Skin epidermis (tissue), 12 donors: Measurements from ENCODE around the gene PBX3.

ENCODE experiments used
- H3K27ac ChIP-seq, 21 experiments: fragments of 200-600 bp; sonication (generic) in 11 of 21; one replicate each; pipeline ENCODE4 v1.5.0; 2020; ENCODE audit warnings: mild to moderate bottlenecking in 3 of 21, inconsistent platforms in 2 of 21, moderate library complexity in 2 of 21
- H3K4me3 ChIP-seq, 7 experiments: fragments of 200-600 bp; sonication (generic) in 2 of 7; one replicate each; pipeline ENCODE4 v1.5.0; 2020; ENCODE audit warnings: inconsistent platforms in 2 of 7, mild to moderate bottlenecking in 2 of 7, moderate library complexity in 1 of 7

Gene PBX3

DNA sequence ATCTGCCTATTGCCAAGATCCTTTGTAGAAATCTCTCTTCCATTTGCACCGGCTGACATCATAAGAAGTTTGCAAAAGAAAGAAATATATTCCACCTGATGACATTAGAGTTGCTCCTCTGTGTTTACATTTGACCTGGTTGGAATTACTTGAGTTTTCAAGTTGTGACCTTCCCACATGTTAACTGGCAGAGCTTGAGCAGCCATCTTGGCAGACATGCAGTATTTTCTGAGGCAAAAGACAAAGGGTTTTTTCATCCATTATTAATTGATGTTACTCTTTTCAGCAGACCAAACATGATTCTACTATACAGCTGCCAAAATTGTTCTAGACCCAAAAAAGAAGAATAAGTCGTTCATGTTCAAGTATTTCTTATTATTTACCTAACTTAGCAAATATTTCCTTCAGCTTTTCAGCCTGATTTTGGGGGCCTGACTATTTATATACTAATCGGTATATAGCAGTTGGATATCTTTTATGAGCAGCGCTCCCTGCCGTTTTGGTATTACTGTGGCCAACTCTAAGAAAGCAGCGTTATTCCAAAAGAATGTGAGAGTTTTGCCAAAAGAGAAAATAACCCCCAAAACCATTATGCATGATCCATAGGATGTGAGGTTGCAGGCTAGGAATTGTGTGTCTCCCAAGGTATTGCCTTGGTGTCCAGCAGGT lies 212.9 kb downstream of the PBX3 start:
- Histone ChIP-seq H3K27ac (no peak overlapping the region), H3K4me3 (no peak overlapping the region)

DNA sequence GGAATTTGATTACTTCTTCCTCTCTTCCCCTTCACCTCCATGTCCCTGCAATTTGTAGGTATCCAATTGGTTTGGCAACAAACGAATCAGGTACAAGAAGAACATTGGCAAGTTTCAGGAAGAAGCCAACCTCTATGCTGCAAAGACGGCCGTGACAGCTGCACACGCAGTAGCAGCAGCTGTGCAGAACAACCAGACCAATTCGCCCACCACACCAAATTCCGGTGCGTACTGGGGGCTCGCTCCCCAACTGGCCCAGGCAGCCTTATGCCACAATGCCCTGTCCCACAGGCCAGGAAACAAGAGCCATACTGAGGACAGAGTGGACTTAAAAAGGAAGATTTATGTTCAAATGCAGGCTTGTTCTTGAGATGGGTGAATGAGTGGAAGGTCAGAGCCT lies 213.5 kb downstream of the PBX3 start:
- H3K27ac ChIP-seq: no peak overlapping the region

DNA sequence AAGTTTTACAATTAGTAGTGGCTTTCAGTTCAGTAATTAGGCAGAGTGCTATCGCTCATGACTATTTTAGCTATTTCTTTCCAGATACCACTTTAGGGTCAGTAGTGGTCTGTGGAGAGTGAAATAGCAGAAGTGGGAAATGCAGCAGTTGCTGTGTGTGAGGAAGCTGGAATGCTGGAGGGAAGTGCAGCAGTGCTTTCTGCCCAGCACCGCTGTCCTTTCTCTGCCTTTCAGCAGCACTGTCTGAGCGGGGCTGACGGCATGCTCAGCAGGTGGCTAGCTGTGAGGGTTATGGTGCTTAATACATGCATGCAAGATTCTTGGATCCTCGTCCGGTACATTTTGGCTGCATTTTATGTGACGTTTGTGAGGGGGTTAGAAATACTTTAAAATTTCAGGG lies 213.9 kb downstream of the PBX3 start:
- Histone ChIP-seq H3K27ac (peak overlapping the region in 1 of 21 experiments; percentile 30), H3K4me3 (no peak overlapping the region)

More for the DNA sequence above, 213.5 kb downstream of the PBX3 start:
- no peak overlapping the region for H3K4me3 ChIP-seq

DNA sequence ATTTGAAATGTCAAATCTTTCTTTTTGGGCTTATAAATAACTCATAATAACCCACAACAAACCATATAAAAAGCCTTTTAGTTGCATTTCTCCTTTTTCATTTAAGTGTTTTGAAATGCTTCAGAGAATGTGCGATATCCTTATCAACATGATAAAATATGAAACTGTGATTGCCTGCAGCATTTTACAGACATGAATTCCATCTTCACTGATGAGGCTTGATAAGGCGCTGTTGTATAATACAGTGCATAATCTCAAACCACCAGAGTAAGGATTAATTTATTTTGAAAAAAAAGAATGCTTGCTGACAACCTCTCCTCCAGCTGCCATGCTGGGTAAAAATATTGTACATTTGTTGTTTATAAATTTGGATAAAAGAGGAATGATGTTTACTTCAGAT lies 216.8 kb downstream of the PBX3 start:
- Histone ChIP-seq H3K4me3 (no peak overlapping the region), H3K27ac (no peak overlapping the region)

DNA sequence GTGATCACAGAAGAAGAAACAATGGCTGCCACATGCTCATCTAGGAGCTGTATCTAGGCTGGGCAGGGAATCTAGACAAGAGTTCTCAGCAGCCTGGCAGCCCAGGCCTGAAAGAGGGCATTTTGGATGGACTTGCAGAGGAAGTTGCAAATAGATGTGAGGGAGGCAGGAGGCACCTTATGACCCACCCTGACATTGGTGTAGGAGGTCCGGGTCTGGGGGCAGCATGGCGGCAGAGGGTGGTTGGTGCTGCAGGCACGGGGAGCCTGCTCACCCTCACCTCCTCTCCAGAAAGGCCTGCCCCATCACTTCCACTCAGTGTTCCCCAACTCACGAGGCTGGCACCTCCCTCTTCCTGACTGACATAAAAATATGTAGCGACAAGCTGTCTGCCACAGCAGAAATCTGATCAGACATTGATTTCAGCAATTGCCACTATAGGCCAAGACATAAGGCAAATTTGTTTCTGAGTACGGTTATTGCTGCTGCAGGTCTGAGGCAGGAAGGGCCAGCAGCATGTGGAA lies 217.6 kb downstream of the PBX3 start:
- no peak overlapping the region for H3K27ac ChIP-seq
- no peak overlapping the region for H3K4me3 ChIP-seq

DNA sequence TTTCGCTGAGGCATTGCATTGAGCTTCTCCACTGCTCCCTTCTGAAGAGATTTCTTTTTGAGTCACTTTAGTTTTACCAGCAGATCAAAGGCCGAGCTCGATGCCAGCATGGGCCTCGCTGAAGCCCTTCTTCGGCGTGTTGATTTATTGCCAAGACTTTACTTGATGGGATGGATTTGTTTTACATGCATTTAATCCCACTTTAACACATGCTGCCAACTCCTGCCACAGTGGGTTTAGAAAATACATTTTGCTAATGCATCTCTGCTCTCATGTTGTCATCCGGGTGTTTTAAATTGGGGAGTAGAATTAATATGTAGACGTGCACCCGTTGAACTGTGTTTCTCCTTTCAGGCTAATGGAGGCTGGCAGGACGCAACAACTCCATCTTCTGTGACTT lies 218.3 kb downstream of the PBX3 start:
- no peak overlapping the region for H3K27ac ChIP-seq
- H3K4me3 ChIP-seq: no peak overlapping the region

DNA sequence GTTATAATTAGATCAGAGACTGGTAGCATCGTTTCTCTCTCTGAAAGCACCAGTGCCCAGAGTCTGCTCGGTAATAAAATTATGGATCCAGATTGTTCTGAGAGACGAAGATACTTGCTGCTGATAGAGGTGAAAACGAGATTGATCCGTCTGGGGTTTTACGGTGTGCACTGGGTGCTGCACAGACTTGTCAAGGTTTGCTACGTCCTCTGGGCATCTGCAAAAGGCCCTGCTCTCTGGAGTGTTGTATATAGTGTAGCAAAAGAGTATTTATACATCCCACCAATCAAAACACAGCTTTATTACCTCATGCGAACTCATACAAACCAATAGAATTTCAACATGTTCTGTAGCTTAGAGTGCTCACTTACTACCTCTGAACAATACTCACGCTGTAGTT lies 219.3 kb downstream of the PBX3 start:
- H3K4me3 ChIP-seq: no peak overlapping the region
- H3K27ac ChIP-seq: no peak overlapping the region

DNA sequence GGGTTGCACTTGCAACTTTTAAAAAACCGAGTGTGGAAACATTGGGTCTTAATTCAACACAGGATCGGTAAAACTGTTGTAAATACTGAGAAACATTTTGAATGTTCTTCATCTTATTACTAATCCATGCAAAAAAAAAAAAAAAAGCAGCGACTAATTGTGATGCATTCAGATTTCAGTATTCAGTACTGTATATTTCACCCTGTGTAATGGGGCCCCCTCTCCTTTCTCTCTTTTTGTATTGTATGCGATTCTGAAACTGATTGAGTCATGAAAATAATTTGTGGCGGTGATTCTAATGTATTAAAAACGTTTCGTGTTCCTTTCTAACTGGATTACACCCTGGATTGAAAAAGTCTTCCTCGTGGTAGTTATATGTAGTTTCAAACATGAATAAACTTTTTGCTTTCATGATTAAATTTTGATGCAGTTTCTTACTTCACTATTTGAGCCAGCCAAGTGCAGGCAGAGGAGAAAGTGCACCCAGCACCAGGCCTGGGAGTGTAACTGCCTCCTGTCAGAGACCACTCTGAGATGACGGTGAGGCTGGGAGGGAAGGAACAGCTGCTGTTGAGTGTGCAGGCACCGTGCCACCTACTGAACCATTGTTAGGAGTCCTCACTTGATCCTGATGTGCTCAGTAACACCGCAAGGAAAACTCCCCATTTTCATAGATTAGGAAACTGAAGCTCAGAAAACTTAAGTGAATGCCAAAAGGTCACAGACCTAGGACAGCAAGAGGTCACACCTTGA lies 220.0 kb downstream of the PBX3 start:
- no peak overlapping the region for H3K27ac ChIP-seq
- no peak overlapping the region for H3K4me3 ChIP-seq

DNA sequence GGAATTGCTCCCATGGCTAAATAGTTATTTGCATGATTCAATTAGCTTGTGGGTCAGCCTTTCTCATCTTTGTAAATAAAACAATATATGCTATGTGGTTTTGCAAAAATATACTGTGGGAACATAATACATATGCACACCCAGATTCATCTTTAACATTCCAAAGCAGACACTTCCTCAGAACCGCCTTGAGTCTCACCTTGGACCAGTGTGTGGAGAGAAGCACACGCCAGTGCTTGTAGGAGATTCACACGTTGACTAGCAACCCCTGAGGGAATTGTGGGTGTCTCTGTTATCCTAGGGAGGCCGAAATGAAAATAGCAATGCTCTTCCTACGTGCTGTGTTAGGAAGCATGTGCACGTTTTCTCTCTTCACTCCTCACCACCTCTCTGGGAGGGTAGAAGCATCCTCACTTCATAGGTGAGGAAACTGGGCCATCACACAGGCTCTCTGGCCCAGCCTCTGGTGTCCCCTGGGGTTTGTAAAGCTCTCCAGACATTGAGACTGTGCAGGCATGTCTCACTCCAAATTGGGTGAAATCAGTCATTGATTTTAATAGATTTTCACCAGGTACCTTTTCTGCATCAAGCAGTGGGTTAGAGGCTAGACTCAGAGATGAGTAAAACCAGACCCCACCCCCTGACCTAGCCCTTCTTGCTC lies 221.7 kb downstream of the PBX3 start:
- H3K27ac ChIP-seq: no peak overlapping the region
- H3K4me3 ChIP-seq: no peak overlapping the region

DNA sequence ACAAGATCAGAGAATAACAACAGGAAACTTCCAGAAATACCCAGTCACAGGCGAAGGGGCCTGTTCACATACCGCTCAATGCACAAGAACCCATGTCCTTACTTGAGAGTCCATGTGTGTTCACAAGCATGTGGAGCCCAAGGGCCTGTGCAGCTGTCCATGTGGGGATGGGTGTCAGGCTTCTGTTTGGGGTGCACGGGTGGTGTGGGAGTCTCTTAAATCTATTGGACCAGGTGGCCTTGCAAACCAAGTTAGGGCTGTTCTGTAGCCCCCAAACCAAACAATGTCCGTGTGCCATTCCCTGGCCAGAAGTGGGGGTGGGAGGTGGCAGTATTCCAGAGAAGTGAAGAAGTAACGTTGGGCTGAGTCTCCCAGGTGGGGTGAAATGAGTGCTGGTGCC lies 222.3 kb downstream of the PBX3 start:
- no peak overlapping the region for H3K27ac ChIP-seq
- no peak overlapping the region for H3K4me3 ChIP-seq

DNA sequence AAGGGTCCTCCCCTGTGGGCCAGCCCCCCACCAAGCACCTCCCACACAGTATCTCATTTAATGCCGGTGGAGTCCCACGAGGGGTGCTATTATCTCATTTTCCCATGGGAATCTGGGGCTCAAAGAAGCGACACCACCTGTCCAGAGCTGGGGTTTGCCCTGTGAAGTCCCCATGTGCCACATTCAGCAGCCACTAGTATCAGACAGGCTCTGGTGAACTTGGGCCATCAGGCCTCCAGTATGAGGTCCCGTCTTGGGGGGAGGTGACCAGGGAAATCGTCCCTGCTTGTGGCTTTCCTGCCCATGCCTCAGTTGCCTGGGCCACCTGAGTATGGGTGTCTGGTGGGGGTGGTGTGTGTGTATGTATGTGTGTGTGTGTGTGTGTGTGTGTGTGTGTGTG lies 222.7 kb downstream of the PBX3 start:
- H3K4me3 ChIP-seq: no peak overlapping the region
- H3K27ac ChIP-seq: no peak overlapping the region

DNA sequence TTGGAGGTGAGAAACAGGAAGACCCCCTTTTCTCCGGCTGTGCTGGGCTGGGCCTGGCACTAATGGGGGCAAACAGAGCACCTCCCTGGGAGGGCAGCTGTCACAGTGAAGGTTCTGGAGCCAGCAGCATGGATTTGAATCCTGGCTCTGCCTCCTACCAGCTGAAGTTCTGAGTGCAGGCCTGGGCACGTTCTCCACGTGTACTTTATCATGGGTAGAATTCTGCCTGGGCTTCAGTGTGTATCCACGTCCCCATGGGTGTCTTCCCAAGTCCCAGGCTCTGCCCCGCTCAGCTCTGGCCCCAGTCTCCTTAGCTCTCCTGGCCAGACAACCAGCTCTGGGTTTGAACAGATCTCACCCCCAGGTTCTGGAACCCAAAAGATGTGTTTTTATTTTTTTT lies 223.2 kb downstream of the PBX3 start:
- Histone ChIP-seq H3K4me3 (no peak overlapping the region), H3K27ac (no peak overlapping the region)

DNA sequence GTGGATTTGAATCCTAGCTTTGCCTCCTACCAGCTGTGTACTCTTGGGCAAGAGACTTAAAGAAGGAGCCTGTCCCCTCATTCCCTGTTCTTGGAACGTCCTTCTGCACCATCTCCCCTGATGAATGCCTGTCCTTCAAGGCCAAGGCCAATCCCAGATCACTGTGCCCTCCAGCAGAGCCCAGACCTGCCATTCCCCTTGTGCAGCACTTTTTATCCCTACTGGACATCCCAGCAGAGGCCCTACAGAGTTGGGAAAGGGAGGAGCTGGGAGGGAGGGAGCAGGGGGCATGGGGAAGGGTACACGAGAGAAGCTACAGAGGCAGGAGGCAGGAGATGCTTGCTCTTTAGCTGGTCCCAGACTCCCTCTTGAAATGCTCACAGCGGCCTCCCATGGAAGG lies 223.9 kb downstream of the PBX3 start:
- Histone ChIP-seq H3K27ac (no peak overlapping the region), H3K4me3 (no peak overlapping the region)

DNA sequence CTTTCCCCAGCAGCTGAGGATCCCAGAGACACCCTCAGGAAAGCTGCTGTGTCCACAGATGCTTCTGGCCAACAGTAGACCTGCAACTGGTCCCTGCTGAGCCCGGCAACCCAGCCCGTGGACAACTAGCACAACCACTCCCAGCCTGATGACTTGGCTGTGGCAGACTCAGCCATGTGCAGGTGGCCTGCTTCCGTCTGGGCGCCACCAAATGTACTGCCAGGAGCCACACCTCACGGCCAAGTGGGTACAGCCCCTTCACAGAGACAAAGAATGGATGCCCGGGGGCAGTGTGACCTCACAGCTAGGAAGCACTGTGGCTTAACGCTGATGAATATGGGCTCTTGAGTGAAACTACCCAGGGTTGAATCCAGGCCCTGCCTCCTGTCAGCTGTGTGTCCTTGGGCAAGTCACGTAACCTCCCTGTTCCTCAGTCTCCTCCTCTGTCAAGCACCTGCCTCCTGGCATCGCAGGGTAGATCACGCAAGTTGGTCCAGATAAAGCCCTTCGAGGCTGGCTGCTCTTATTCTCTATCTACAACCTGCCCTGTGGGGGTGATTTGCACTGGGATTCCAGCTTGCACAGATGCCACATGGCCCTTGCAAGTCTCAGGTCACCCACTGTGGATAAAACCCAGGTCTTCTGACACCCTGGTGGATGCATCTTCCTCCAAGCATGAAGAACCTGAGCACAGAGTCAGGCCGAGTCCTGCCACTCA lies 225.0 kb downstream of the PBX3 start:
- Histone ChIP-seq H3K4me3 (no peak overlapping the region), H3K27ac (no peak overlapping the region)

DNA sequence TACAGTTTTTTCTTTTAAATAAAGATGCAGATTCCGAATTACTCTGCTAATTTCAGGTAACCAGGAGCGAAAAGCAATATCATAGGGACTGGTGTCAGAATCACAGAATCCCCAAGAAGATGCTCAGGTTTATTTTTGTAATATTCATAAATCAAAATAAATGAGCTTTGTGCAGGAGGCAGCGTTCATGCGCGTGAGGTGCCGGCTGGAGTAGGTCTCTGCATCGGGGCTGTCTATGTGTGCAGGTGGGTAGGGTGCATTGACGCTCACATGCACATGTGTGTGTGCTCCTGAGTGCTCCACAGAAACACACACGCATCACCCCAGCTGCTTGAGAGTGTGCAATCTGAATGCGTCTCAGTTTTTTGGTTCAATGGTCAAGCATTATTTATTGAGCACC lies 226.4 kb downstream of the PBX3 start:
- no peak overlapping the region for H3K4me3 ChIP-seq
- no peak overlapping the region for H3K27ac ChIP-seq

DNA sequence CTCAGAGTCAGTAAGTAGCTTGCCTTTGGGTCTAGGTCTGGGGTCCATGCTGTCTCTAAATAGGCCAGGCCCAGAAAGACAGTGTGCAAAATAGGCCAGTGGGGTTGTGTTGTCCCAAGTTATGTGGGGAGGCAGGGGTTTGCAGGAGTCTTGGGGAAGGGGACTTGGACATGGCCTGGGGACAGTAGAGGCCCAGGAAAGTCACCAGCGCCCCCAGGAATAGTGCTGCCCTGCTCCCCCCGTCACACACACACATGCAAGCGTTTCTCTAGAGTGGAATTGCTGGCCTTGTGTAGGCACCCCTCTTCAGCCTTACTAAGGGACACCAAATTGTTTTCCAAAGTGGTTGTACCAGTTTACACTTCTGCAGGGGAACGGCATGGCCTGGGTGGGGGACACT lies 227.5 kb downstream of the PBX3 start:
- H3K27ac ChIP-seq: no peak overlapping the region
- H3K4me3 ChIP-seq: no peak overlapping the region

DNA sequence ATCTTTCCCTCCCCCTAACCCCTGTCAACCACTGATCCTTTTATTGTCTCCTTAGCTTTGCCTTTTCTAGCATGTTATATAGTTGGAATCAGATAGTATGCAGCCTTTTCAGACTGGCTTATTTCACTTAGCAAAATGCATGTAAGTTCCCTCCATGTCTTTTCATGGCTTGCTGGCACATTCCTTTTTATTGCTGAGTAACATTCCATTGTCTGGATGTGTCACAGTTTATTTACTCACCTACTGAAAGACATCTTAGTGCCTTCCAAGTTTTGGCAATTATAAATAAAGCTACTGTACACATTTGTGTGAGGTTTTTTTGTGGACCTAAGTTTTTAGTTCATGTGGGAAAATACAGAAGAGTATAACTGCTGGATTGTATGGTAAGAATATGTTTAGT lies 230.1 kb downstream of the PBX3 start:
- Histone ChIP-seq H3K4me3 (no peak overlapping the region), H3K27ac (no peak overlapping the region)

DNA sequence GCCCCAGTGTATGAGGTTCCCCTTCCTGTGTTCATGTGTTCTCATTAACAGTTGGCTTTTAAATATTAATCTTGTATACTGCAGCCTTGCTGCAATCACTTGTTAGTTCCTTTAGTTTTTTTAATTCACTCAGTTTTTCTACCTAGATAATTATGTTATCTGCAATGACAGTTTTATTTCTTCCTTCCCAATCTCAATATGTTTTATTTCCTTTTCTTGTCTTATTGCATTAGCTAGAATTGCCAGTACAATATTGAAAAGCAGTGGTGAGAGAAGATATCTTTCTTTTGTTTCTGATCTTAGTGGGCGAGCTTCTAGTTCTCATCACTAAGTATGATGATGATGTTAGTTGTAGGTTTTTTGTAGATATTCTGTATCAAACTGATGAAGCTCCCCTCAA lies 232.2 kb downstream of the PBX3 start:
- H3K4me3 ChIP-seq: no peak overlapping the region
- no peak overlapping the region for H3K27ac ChIP-seq

DNA sequence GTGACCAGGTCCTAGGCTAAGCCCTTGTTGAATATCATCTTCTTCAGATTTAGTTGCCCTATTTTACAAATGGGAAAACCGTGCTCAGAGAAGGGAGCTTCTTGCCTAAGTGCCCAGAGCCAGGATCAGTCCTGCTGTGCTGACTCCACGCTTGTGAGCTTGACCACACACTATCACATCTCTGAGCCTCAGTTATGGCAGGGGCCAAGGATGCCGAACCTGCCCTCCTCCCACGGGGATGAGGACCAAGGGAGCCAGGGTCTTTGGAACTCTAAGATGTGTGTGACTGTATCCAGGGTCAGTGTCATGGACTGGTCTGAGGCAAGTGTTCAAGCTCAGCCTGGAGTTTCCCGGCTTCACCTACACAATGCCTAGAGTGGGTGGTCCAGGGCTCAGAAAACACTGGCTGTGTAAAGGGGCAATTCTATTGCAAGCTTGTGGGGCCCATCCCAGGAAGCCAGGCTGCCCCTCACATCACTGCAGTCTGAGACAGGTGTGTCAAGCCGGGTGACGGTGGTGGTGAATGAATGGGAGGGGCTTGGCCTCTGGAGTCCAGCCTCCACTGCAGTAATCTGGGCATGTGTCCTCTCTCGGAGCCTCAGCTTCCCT lies 235.7 kb downstream of the PBX3 start:
- H3K27ac ChIP-seq: no peak overlapping the region
- no peak overlapping the region for H3K4me3 ChIP-seq

DNA sequence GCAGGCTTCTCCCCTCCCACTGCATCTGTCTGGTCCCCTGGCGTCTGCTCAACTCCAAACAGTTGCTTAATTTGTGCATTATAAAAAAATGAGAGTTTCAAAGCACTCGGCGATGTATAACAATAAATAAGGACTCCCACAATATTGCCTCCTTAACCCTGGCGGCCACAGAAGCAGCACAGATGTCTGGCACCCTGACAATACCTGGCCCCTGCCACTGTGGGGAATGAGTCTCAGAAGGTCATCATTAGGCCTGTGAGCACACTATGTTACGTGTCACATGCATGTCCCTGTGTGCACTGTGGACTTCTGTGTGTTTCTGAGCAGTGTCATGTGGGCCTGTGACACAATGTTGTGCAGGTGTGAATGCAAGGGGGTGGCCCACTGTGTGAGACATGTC lies 236.5 kb downstream of the PBX3 start:
- H3K4me3 ChIP-seq: no peak overlapping the region

More for the DNA sequence above, 236.5 kb downstream of the PBX3 start:
- no peak overlapping the region for H3K27ac ChIP-seq
